Fibroblast of lung (primary cell): ENCODE data around the gene PKIB. TPM values are rescaled to one million over a fixed set of nuclear protein-coding genes. Genes with fewer than 3 reads are reported as not detected.

Experiments used
- DNase-seq, 2 donors: peaks; one replicate each; pipeline versions ENCODE4 v3.0.0 to v3.0.0-alpha.2; 2010; ENCODE audit warnings: low read depth in 2 of 2
- H2AFZ ChIP-seq: 2 replicates; pipeline ENCODE4 v1.5.1; 2012; ENCODE audit warnings: low read length, control low read depth, inconsistent platforms
- H3K27ac ChIP-seq: 2 replicates; pipeline ENCODE4 v1.5.1; 2011; ENCODE audit warnings: low read length, control low read depth; ENCODE audit not compliant: insufficient read depth
- H3K27me3 ChIP-seq: 2 replicates; pipeline ENCODE4 v1.5.1; 2011; ENCODE audit warnings: mild to moderate bottlenecking, low read length; ENCODE audit not compliant: control insufficient read depth, insufficient read depth
- H3K36me3 ChIP-seq: 2 replicates; pipeline ENCODE4 v1.5.1; 2011; ENCODE audit warnings: low read length; ENCODE audit not compliant: control insufficient read depth, insufficient read depth
- H3K4me1 ChIP-seq: 2 replicates; pipeline ENCODE4 v1.5.1; 2011; ENCODE audit warnings: low read length; ENCODE audit not compliant: control insufficient read depth, insufficient read depth; ENCODE audit errors: extremely low read depth
- H3K4me2 ChIP-seq: 2 replicates; pipeline ENCODE4 v1.5.1; 2011; ENCODE audit warnings: low read length, control low read depth; ENCODE audit not compliant: insufficient read depth; ENCODE audit errors: extremely low read depth
- H3K4me3 ChIP-seq, 4 experiments: fragments of 200-600 bp in 1 of 4; sonication (generic) in 1 of 4; replicated peaks in 1 of 4; 2 replicates each; pipeline ENCODE4 v1.5.1; 2011 to 2016; ENCODE audit warnings: low read length in 4 of 4, low read depth in 3 of 4, mild to moderate bottlenecking in 3 of 4, control low read depth in 2 of 4, inconsistent platforms in 1 of 4, mixed read lengths in 1 of 4; ENCODE audit not compliant: insufficient read depth in 1 of 4; ENCODE audit errors: control extremely low read depth in 1 of 4
- H3K79me2 ChIP-seq: 2 replicates; pipeline ENCODE4 v1.5.1; 2012; ENCODE audit warnings: mild to moderate bottlenecking, low read length, inconsistent platforms; ENCODE audit not compliant: control insufficient read depth, insufficient read depth
- H3K9ac ChIP-seq: 2 replicates; pipeline ENCODE4 v1.5.1; 2011; ENCODE audit warnings: mild to moderate bottlenecking, low read length, control low read depth; ENCODE audit not compliant: insufficient read depth
- H3K9me3 ChIP-seq: 2 replicates; pipeline ENCODE4 v1.5.1; 2012; ENCODE audit warnings: low read depth, low read length; ENCODE audit not compliant: control insufficient read depth, insufficient read depth
- H4K20me1 ChIP-seq: 2 replicates; pipeline ENCODE4 v1.5.1; 2011; ENCODE audit warnings: low read length; ENCODE audit not compliant: control insufficient read depth, insufficient read depth; ENCODE audit errors: extremely low read depth
- CTCF ChIP-seq, 2 donors: IDR thresholded peaks in 1 of 2; conservative IDR thresholded peaks in 1 of 2; 1 replicate in 1 of 2; 2 replicates in 1 of 2; pipeline ENCODE4 v1.5.1; 2011 to 2012; ENCODE audit warnings: low read length in 2 of 2, control low read depth in 1 of 2, inconsistent platforms in 1 of 2, low read depth in 1 of 2, mild to moderate bottlenecking in 1 of 2
- EZH2 ChIP-seq: IDR thresholded peaks from 2 replicates; pipeline ENCODE4 v1.5.1; 2012; ENCODE audit warnings: low read length, control low read depth, mild to moderate bottlenecking; ENCODE audit errors: missing control alignments
- polyA plus RNA-seq, 2 donors: library from polyadenylated mRNA; depleted of rRNA in 1 of 2; stranded (reverse) in 1 of 2; unstranded in 1 of 2; fragments of >200 nt; gene quantifications; 2 replicates each; pipeline ENCODE4 v1.2.1, GENCODE V29; 2011 to 2012; ENCODE audit warnings: missing spikeins in 1 of 2
- total RNA-seq: library from RNA; depleted of rRNA; stranded (reverse); fragments of >200 nt; gene quantifications from 2 replicates; pipeline ENCODE4 v1.2.1, GENCODE V29; 2014

The PKIB gene
- total and polyA plus RNA-seq, 2 donors (not counting 1 experiment from before 2014, with no cell fraction given): 1.3 to 4.4 TPM

- TF ChIP-seq EZH2: no peak
- no peak for TF ChIP-seq CTCF (conservative IDR thresholded peaks at IDR 0.05 in 1 of 2, IDR thresholded peaks at IDR 0.05 in 1 of 2; ENCODE audit: low read depth in 1 of 2, low read length in 2 of 2)
- H3K27ac ChIP-seq: no peak overlapping the region
- no peak overlapping the region for H3K9ac ChIP-seq
- no peak overlapping the region for H3K4me3 ChIP-seq
- H3K4me2 ChIP-seq: no peak overlapping the region
- H3K4me1 ChIP-seq: no peaks in the 10 kb centered on the region
- H3K9me3 ChIP-seq: no peaks in the 10 kb centered on the region
- H4K20me1 ChIP-seq: no peaks in the 10 kb centered on the region
- no peaks in the 10 kb centered on the region for H3K27me3 ChIP-seq
- no peak for DNase-seq
- no peaks in the 10 kb centered on the region for H3K79me2 ChIP-seq
- H3K36me3 ChIP-seq: no peaks in the 10 kb centered on the region
- H2AFZ ChIP-seq: no peak overlapping the region
Observed at GRCh38 chr6:122669418-122669817, 59.2 kb downstream of the PKIB start.

GRCh38 chr6:122669868-122670267 is 59.7 kb downstream of the PKIB start:
- H3K9me3 ChIP-seq: no peaks in the 10 kb centered on the region
- no peak overlapping the region for H2AFZ ChIP-seq
- DNase-seq: peak in 1 of 2 donors; percentile 37
- no peak overlapping the region for H3K4me3 ChIP-seq
- H3K9ac ChIP-seq: no peak overlapping the region
- H3K27ac ChIP-seq: no peak overlapping the region
- no peaks in the 10 kb centered on the region for H3K79me2 ChIP-seq
- H3K4me2 ChIP-seq: no peak overlapping the region
- TF ChIP-seq CTCF (conservative IDR thresholded peaks at IDR 0.05 in 1 of 2, IDR thresholded peaks at IDR 0.05 in 1 of 2; ENCODE audit: low read depth in 1 of 2, low read length in 2 of 2) (no peak), EZH2 (no peak)
- no peaks in the 10 kb centered on the region for H3K36me3 ChIP-seq
- H3K27me3 ChIP-seq: no peaks in the 10 kb centered on the region
- no peaks in the 10 kb centered on the region for H3K4me1 ChIP-seq
- no peaks in the 10 kb centered on the region for H4K20me1 ChIP-seq

DNA sequence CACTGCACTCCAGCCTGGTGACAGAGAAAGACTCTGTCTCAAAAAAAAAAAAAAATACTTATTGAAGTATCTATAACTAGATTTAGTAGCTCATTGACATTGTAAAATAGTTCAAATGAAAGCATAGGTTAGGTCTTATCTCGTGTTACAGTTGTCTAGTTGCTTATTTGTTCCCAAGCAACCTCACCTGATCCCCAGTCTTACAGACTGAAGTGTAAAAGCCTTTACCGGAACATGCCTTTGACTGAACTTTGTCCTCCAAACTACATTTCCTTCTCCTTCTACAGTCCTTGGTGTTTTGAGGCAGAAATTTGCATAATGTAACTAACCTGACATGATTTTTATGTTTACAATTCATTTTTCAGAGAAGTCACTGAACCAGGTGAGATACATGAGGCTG is 61.0 kb downstream of the PKIB start:
- Histone ChIP-seq H3K36me3 (no peaks in the 10 kb centered on the region), H2AFZ (no peak overlapping the region), H3K4me3 (no peak overlapping the region), H3K4me1 (no peaks in the 10 kb centered on the region), H3K27ac (no peak overlapping the region), H3K9ac (no peak overlapping the region), H3K79me2 (no peaks in the 10 kb centered on the region), H3K9me3 (no peaks in the 10 kb centered on the region), H3K4me2 (no peak overlapping the region), H3K27me3 (no peaks in the 10 kb centered on the region), H4K20me1 (no peaks in the 10 kb centered on the region)
- TF ChIP-seq CTCF (conservative IDR thresholded peaks at IDR 0.05 in 1 of 2, IDR thresholded peaks at IDR 0.05 in 1 of 2; ENCODE audit: low read depth in 1 of 2, low read length in 2 of 2) (no peak), EZH2 (no peak)
- no peak for DNase-seq
